Suprapubic skin (tissue), 4 donors: ENCODE results near the gene TRIO.

Experiments
- CTCF ChIP-seq, 2 donors: fragments of 200-600 bp in 1 of 2; fragments of 450-650 bp in 1 of 2; sonication (generic) in 1 of 2; IDR thresholded peaks; one replicate each; pipeline ENCODE4 v1.5.1; 2016 to 2019; ENCODE audit warnings: antibody characterized with exemption in 2 of 2, mild to moderate bottlenecking in 1 of 2, moderate library complexity in 1 of 2
- EP300 ChIP-seq: sonication (generic); formaldehyde crosslinking; IDR thresholded peaks from one replicate; pipeline ENCODE4 v1.6.1; 2017; ENCODE audit warnings: antibody characterized with exemption
- POLR2A ChIP-seq, 2 donors: fragments of 450-650 bp; IDR thresholded peaks; one replicate each; pipeline ENCODE4 v1.6.1; 2017; ENCODE audit warnings: antibody characterized with exemption in 2 of 2, mild to moderate bottlenecking in 2 of 2, moderate library complexity in 2 of 2
- POLR2AphosphoS5 ChIP-seq, 3 donors: sonication (generic); formaldehyde crosslinking; IDR thresholded peaks; one replicate each; pipeline ENCODE4 v1.6.1; 2017; ENCODE audit warnings: antibody characterized with exemption in 3 of 3

- no peak for TF ChIP-seq POLR2A (IDR thresholded peaks at IDR 0.05)
- no peak for TF ChIP-seq CTCF (IDR thresholded peaks at IDR 0.05)
- TF ChIP-seq EP300, result no peak
- no peak for TF ChIP-seq POLR2AphosphoS5 (IDR thresholded peaks at IDR 0.05)
Observed at GRCh38 chr5:14439087-14439871, 296.1 kb downstream of the TRIO start.
